NCI-H446 (cell line): ENCODE results near the gene ATPAF1.

ENCODE experiments used
- DNase-seq, 2 experiments: peaks; one replicate each; lab custom pipeline; 2025; lab: John Stamatoyannopoulos, UW

ATPAF1 gene

DNA sequence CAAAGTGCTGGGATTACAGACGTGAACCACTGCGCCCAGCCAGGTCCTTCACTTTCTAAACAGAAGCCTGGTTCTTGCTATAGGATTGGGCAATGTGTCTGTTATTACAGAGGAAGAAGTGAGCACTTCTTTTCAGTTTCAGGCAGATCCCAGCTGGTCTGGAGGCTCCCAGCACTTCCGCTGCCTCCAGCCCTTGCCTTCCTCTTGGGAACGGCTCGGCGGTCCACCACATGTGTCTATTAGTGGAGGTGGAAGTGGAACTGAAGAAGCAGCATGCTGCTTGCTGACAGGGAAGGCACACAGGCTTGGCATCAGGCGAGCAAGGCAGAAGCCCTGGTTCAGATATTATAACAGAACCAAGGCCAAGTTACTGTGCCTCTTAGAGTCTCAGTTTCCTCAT lies 81.1 kb downstream of the ATPAF1 start:
- DNase-seq = no peak

- no peak for DNase-seq
Measured at GRCh38 chr1:46585312-46585938, 82.7 kb downstream of the ATPAF1 start.

DNA sequence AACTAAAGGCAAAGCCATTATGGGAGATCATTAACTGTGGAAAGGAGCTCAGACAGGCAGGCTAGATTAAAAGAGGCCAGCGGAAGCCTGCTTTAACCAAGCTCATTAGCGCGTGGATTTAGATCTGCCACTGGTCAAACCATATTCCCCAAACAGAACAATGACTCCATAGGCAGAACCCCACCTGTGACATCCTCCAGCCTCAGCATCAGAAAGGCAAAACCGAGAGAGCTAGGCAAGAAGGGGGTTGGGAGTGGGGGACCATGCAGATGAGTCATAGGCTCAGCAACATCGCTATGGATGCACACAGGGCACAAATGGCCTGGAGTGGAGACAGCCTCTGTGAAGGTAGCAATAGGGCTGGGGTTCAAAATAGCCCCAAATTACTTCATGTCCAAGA lies 84.7 kb downstream of the ATPAF1 start:
- no peak for DNase-seq

DNA sequence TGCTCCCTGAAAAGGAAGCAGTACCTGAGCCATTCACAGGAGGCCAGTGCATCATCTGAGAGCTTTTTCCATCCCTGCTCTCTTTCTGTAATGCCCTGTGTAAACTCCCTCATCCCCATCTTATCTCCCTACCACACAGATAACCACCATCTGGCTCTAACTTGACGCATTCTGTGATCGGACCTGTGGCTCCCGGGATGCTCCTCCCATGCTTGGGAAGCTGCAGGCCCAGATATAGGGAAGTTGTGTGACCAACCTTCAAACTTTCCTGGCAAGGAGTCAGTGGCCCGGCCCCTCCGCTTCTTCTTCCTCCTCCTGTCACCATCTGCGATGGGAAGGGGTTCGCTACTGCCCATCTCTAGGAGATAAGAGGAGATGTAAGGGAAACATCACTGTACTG lies 85.2 kb downstream of the ATPAF1 start:
- no peak for DNase-seq
